Measurements from ENCODE around the gene AGAP1.
"Not testable (repeated sequence)": the region's sequence is repeated elsewhere in the genome, so short reads cannot be mapped to it uniquely, and the experiment has no call there.

Gene AGAP1

DNA sequence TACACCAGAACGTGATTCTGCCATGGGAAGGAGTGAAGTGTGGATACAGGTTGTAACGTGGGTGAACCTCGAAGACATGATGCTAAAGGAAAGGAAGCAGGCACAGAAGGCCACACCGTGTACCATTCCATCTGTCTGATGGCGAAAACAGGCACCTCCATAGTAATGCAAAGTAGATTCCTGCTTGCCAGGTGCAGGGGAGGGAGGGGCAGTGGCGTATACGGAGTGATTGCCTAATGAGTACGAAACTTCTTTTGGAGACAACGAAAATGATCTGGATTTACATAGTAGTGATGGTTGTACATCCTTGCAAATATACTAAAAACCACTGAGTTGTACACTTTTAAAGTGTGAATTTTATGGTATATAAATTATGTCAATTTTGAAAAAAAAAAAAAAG is 567.7 kb downstream of the AGAP1 start:
- DNase-seq: no peak

- DNase-seq: no peak
These were observed 568.1 kb downstream of the AGAP1 start for GRCh38 chr2:236061899-236062298.

- DNase-seq: not testable (repeated sequence)
These were observed 569.0 kb downstream of the AGAP1 start for GRCh38 chr2:236062806-236063205.

DNA sequence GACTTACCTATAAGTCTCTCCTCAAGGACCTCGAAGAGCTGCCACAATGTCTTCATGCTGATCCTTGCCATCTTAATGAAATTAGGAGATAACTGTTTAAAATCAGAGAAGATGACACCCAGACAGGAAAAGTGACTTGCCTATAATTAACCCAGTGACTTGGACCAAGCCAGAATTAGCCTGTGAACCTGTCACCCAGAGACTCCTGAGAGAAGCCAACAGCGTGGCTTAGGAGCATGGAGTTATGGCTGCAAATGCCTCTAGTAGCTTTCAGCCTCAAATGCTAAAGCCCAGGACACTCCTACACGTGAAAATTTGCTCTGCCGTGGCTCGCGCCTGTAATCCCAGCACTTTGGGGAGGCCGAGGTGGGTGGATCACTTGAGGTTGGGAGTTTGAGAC is 570.2 kb downstream of the AGAP1 start:
- no peak for DNase-seq

DNA sequence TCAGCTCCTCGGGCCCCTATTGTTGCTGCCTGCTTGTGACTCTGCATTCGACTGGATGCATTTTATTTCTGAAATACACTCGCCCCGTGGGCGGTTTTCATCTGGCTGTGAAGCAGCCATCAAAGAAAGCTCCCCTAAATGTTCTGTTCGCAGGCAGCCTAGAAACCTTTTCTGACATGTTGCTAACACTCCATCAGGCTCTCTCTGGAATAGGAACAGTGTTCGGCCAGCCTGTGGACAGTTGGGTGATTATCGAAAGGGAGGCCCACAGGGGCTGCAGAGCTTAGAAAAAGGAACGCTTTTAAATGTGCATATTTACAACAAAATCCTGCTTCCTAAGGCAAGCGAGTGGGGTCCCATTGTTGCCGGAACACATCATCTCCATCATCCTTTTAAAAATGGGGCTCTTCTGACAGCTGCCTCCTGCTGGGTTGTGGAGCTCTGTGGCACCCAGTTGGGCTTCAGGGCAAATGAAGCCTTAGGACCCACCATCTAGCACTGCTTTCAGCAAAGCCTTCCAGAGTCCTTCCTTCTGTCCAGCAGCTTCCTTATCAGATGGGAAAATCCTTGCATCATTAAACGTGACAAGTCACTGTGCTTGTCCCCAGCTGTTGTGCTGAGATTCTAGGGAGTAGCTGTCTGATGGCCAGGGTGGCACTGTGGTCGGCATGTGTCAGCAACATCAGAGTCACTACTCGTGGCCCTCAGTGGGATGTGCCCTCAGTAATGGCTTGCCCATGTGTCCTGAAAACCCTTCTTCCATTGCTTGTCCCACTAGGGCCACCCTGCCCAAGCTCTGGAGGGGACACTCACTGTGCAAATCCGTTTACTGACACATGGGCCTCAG is 571.7 kb downstream of the AGAP1 start:
- no peak for DNase-seq

DNA sequence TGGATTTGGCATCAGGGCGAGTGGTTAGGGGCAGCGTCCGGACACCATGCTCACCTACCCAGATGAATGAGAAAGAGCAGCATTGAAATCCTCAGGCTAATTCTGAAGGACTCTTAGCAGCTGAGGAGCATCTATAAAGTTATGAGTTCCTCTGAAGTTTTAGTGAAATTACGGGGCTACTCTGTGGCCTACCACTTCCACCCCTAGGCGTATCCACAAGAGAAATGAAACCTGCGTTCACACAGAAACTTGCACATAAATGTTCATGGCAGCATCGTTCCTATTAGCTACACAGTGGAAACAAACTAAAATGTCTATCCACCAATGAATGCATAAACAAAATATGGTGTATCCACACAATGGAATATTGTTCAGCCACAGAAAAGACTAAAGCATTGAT is 576.4 kb downstream of the AGAP1 start:
- DNase-seq: no peak

DNA sequence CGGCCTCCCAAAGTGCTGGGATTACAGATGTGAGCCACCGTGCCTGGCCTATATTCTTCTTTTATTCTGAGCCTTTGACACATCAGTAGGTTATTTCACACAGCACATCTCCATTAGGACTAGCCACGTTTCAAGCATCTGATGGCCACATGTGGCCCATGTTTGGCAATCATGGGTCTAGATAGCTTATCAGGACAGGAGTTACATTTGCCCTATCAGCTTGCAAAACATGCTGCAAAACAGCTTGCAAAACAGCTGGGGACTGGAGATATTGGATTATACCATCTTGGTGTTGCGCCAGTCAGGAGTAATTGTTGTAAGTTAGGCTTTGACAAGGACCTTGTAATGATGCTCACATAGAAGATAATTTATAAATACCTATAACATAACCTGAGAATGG is 579.4 kb downstream of the AGAP1 start:
- DNase-seq: no peak

DNA sequence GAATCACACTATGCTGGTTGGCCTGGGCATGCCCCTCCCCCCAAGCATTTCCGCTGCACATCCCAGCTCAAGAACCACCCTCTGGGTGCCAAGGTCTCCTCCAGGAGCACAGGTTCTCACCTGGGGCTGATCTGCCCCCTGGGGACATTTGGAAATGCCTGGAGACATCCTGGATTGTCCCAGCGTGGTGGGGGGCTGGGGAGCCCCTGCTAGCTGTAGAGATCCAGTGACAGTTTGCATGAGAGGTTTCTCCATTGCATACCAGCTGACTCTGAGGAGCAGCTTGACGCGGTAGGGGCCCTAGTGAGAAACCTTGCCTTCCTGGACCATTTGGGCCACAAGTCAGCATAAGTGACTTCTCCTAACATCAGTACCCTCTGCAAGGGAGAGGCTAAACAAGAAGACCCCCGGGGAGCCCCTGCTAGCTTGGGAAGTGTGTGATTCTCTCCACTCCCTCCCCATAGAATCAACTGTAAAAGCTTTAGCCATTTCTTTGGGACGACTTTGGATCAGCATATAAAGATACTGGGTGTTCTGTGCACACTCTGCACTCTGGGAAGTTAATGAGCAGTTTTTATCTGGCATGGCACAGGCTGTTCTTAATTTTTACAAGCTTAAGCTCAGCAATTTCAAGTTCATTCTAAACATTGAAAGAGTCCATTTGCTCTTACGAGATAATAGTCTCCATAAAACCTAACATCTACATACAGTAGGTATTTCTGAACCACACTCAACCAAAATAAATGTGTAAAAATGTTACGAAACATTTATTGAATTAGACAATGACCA is 580.2 kb downstream of the AGAP1 start:
- no peak for DNase-seq

DNA sequence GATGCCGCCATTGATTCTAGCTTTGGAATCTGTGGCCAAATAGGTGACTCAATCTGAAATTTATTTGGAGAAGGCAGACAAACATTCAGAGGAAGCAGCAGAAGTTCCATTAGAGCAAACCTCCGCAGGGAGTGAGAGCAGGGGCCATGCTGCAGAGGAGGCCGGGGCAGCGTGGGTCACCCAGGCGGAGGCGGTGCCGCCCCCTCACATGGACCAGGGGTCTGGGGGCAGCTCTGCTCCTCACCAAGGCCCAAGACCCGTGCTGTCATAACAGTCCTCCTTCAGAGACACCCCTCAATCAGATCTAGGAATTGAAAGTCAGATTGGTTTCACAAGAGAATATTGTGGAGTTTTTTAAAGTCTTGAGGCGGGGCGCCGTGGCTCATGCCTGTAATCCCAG is 582.0 kb downstream of the AGAP1 start:
- DNase-seq: no peak

DNA sequence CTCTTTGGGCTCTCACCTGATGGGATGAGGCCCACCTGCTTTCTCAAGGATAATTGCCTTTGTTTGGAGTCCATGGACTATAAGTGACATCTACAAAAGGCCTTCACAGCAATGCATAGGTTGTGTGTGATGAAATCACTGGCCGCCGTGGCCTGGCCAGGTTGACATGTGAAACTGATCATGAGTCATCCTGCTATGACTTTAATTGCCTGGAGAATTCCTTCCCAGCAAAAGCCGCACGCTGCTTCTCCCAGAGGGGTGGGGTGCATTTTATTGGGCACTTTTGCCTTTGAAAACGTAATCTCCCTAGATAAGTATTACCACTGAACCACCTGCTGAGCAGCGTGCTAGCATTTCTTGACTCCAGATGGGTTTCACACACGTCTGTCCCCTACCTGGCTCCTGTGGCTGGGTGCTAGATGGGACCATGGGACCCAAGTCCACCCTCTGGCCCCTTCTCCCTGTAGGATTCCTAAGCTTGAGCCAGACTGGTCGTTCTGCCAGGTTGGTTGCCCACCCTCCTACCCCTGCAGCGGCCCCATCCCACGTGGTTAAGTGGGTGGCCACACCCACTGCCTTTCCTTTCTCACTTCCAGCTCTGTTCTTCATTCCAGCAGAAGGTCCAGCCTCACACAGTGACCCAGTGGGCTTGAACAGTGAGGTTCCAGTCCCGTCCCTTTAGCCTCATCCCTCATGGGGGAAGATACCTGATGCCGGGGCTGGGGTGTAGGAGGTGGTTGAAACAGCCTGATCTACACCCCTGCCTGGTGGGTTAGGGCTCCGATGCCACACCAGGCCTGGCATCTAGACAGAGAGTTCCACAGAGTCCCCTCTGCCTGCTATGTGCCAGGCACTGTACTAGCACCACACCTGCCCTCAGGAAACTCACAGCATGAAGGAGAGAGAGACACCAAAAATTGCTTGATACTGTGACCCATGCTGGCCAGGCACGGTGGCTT is 584.7 kb downstream of the AGAP1 start:
- no peak for DNase-seq

GRCh38 chr2:236080412-236080811 is 586.6 kb downstream of the AGAP1 start:
- no peak for DNase-seq

- DNase-seq: no peak
These were observed 587.3 kb downstream of the AGAP1 start for GRCh38 chr2:236081171-236081570.

GRCh38 chr2:236082061-236082460 is 588.2 kb downstream of the AGAP1 start:
- peak; percentile 19 for DNase-seq

GRCh38 chr2:236083934-236084333 is 590.1 kb downstream of the AGAP1 start:
- no peak for DNase-seq

DNA sequence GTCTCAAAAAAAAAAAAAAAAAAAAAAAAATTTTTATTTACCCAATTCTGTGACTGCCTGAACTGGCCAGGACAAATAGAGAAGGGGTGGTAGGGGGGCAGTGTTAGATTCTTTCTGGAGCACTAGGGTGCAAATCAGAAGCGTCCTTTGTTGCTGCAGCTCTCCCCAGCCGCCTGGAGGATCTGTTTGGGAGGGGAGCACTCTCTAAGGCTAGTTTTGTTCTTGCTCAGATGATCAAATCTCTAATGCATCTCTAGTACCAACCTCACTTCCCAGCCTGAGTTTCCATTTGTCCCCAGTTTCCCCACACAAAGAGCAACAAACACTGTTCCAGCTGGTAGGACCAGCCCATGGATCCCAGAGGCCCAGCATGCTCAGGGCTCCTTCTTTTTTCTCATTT is 591.4 kb downstream of the AGAP1 start:
- no peak for DNase-seq

- no peak for DNase-seq
These were observed 591.8 kb downstream of the AGAP1 start for GRCh38 chr2:236085647-236086046.

DNA sequence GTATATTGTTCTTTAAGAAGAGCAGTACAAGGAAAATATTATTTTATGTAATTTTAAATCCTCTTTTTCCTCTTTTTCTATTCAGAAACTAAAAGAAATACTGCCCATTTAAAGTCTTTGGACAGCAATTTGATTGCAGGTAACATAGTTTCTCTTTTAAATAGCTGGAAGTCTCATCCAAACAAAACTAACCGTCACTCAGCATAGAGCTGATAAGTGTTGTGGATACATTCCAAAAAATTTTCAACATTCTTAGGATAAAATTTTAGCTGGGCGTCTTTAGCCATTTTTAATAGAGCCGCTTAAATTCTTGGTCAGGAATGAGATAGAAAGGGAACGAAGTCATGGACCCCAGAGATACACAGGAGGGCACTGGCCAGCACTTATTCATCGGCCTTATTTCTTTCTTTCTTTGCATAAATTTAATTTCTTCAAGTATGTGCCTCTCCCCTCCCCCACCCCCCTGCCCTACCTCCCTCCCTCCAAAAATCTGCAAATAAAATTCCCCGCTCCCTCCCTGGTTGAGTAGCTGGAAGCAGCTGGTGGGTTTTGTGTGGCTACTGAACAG is 592.6 kb downstream of the AGAP1 start:
- no peak for DNase-seq

DNA sequence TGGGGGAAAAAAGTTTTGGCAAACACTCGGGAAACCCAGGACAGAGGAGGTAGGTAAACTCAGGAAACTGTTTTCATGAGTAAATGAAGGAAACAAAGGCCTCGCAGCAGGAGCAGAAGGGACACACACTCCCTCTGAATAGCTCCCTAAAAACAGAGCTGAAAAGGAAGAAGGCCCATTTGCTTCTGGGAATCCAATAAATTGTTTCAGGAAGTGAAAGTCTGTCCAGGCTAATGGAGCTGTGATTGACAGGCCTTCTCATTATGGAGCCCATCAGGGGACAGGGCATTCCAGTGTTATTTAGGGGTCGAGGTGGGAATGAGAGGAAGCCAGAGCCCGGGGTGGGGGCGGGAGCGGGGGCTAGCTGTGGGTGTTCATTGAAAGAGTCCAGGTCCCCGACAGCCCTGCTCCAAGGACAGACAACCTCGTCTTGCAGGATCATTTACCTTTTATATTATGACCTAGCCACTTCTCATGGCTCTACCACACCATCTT is 593.2 kb downstream of the AGAP1 start:
- no peak for DNase-seq

DNA sequence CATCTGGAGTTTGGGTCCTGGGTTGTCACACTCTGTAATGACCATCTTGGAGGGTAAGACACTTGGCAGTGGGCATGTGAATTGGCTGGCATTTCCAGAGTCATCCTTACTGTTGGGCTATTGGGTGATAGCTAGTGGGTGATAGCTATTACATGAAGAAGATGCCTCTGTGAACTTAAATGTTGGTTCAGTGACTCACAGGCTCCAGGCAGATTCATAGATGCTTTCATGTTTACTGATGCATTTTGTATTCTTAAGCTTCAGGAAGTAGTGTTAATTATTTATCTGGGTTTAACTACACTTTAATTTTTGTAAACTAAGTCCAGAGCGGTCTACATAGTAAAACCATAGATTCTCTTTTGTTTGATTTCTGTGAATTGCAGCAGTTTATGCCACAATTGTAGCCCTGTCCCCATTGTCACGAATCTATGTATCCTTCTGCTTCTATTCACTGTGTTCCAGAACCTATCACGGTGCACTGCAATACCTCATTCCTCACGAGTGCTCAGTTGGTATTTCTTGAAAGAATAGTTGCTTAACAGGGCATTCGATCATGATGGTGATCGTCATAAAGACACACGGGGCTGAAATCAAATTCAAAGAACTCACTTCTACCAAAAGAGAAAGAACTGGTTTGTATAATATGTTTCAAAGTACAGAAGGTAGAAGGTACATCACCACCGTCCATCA is 594.7 kb downstream of the AGAP1 start:
- DNase-seq: no peak

DNA sequence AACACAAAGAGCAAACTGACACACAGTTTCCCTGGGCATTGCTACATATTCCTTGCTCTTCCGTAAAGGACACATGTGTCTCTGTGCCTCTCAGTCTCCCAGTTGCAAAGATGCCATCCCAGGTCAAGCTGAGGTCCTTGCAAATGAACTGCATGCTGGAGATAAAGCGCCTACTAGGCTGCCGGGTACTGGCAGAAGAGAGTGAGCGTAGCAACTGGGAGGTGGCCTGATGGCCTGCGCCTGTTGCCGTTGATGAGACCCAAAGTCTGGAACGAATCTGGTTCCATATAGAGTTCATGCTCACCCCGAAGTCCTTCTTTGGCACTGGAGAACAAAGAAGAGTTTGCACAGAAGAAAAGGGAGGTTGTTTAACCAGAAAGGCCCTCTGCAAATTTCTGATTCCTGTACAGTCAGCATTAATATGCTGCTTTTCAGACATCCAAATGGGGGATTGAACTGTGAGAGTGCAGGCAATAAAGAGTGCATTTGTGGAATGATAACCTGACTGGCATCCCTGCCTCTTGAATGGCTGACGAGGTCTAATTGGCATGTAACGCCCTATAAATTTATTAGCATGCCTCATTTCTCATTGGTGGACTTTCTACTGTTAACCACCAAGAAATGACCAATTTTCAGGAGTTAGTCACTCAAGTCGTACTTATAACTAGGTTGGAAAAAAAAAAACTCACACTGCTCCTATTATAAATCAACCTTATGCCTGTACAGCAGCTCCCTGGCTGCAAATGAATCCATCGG is 595.6 kb downstream of the AGAP1 start:
- DNase-seq: no peak

GRCh38 chr2:236090027-236090382 is 596.2 kb downstream of the AGAP1 start:
- DNase-seq: no peak

All from NCI-H1417 treated with DMSO at 0.1 percent for 48 hours (cell line).